Measurements from ENCODE around the gene F10. TPM values are rescaled to one million over a fixed set of nuclear protein-coding genes. Genes with fewer than 3 reads are reported as not detected.

The F10 gene
- total RNA-seq, 2 donors from 2014 or later, result 21.9 to 27.5 TPM

DNA sequence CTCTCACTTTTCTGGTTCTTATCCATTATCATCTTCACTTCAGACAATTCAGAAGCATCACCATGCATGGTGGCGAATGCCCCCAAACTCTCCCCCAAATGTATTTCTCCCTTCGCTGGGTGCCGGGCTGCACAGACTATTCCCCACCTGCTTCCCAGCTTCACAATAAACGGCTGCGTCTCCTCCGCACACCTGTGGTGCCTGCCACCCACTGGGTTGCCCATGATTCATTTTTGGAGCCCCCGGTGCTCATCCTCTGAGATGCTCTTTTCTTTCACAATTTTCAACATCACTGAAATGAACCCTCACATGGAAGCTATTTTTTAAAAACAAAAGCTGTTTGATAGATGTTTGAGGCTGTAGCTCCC lies 2.8 kb upstream of the F10 start:
- Histone ChIP-seq H3K4me1 (peaks cover 0 to 12% of the 10 kb centered on the region in 2 donors), H3K27me3 (no peaks in the 10 kb centered on the region), H3K27ac (no peak overlapping the region), H3K36me3 (no peaks in the 10 kb centered on the region), H3K4me3 (no peak overlapping the region), H3K9me3 (no peaks in the 10 kb centered on the region)
- DNase-seq (ENCODE audit: low spot score), result no peak
- TF ChIP-seq, protein P1, sequence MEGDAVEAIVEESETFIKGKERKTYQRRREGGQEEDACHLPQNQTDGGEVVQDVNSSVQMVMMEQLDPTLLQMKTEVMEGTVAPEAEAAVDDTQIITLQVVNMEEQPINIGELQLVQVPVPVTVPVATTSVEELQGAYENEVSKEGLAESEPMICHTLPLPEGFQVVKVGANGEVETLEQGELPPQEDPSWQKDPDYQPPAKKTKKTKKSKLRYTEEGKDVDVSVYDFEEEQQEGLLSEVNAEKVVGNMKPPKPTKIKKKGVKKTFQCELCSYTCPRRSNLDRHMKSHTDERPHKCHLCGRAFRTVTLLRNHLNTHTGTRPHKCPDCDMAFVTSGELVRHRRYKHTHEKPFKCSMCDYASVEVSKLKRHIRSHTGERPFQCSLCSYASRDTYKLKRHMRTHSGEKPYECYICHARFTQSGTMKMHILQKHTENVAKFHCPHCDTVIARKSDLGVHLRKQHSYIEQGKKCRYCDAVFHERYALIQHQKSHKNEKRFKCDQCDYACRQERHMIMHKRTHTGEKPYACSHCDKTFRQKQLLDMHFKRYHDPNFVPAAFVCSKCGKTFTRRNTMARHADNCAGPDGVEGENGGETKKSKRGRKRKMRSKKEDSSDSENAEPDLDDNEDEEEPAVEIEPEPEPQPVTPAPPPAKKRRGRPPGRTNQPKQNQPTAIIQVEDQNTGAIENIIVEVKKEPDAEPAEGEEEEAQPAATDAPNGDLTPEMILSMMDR (IDR thresholded peaks at IDR 0.05), result no peak

DNA sequence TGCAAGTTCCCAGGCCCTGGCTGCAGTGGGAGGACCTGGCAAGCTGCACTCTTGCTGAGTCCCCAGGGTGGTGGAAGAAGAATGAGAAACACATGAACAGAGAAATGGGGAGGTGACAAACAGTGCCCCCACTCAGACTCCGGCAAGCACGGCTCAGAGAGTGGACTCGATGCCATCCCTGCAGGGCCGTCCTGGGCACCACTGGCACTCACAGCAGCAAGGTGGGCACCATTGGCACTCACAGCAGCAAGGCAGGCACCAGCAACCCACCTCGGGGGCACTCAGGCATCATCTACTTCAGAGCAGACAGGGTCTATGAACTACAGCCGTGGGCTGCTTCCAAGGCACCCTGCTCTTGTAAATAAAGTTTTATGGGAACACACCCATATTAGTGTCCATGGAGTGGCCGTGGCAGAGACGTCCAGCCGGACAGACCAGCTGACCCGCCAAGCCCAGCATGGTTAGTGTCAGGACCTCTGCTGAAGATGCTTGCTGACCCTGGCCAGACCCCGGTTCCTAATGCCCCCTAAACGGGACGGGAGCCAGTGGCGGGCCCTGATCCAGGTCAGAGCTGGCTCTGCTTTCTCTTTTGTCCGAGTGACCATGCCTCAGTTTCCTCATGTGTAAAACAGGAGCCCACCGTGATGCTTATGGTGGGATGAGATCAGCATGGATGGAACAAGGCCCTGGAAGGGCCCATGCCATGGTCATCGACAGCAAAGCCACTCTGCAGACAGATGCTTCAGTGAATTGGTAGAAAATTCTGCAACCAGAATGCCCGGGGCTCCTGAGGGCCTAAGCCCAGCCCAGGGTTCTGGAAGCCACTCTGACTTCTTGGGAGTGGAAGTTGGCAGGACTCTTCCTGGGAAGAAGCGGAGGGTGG lies 2.1 kb upstream of the F10 start:
- Histone ChIP-seq H3K27ac (no peak overlapping the region), H3K36me3 (no peaks in the 10 kb centered on the region), H3K4me1 (peaks cover 0 to 12% of the 10 kb centered on the region in 2 donors), H3K4me3 (no peak overlapping the region), H3K9me3 (no peaks in the 10 kb centered on the region), H3K27me3 (no peaks in the 10 kb centered on the region)
- DNase-seq (ENCODE audit: low spot score), result no peak
- TF ChIP-seq, protein P1 (IDR thresholded peaks at IDR 0.05), result no peak

DNA sequence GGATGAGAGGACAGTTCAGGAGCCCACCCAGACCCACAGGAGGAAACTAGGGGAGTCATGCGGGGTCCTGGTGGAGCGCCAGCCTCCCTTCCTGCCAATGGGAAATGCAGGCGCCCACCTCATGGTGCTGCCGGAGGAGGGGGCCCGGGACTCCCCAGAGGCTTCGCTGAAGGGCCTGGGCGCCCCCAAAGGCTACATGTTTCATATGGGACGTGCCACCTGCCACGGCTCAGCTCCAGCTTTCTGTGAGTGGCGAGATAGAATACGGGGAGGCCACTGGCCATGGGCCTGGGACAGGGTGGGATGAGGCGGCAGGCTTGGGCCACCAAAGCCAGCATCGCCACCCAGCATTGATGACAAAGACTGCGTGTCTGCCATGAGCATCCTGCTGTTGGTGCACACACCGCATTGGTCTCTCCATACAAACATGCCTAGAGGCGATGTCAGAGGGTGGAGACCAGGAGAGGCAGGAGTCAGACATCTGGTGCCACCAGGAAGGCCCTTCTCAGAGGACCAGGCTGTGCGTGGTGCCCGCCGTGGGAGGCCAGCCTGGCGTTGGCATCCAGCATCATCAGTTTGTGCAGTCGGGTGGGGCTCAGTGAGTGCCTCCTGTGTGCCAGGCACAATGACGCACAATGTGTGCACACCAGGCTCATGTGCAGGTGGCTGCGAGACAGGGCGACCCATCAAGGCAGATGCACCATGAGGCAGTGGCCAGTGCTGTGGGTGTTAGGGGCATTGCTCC lies 1.2 kb upstream of the F10 start:
- TF ChIP-seq, protein P1 (IDR thresholded peaks at IDR 0.05), result no peak
- H3K4me1 ChIP-seq, result peaks cover 0 to 12% of the 10 kb centered on the region in 2 donors
- H3K9me3 ChIP-seq, result no peaks in the 10 kb centered on the region
- H3K27ac ChIP-seq, result peak overlapping the region in 1 of 2 donors; percentile 64
- no peak overlapping the region for H3K4me3 ChIP-seq
- H3K27me3 ChIP-seq, result no peaks in the 10 kb centered on the region
- DNase-seq (ENCODE audit: low spot score), result no peak
- no peaks in the 10 kb centered on the region for H3K36me3 ChIP-seq

DNA sequence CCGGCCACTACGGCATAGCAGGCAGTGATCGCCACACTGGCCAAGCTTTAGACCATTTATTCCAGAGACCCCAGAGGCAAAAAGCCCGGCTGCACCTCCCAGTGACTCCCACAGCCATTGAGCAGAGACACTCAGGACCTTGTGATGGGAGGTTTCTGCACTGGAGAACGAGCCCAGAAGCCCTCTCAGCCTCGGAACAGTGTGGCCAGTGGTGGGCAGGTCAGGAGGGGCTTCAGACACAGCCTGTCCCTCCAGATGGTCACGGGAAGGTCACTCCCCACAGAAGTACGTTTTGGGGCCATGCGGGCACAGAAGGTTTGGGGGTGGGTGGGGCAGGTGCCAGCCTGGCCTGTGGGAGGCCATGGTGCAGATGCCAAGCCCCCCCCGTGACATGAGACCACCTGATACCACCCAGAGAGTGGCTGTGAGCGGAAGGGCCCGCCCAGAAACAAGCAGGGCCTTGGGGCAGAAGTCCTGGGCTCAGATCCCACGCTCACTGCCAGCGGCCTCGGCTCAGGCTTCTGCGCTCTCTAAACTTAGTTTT lies 599 bp upstream of the F10 start:
- Histone ChIP-seq H3K9me3 (no peaks in the 10 kb centered on the region), H3K4me1 (peaks cover 0 to 12% of the 10 kb centered on the region in 2 donors), H3K36me3 (no peaks in the 10 kb centered on the region), H3K27ac (peak overlapping the region; percentile 64), H3K27me3 (no peaks in the 10 kb centered on the region), H3K4me3 (peak overlapping the region in 1 of 2 donors; percentile 42)
- no peak for DNase-seq (ENCODE audit: low spot score)
- TF ChIP-seq, protein P1 (IDR thresholded peaks at IDR 0.05), result no peak

DNA sequence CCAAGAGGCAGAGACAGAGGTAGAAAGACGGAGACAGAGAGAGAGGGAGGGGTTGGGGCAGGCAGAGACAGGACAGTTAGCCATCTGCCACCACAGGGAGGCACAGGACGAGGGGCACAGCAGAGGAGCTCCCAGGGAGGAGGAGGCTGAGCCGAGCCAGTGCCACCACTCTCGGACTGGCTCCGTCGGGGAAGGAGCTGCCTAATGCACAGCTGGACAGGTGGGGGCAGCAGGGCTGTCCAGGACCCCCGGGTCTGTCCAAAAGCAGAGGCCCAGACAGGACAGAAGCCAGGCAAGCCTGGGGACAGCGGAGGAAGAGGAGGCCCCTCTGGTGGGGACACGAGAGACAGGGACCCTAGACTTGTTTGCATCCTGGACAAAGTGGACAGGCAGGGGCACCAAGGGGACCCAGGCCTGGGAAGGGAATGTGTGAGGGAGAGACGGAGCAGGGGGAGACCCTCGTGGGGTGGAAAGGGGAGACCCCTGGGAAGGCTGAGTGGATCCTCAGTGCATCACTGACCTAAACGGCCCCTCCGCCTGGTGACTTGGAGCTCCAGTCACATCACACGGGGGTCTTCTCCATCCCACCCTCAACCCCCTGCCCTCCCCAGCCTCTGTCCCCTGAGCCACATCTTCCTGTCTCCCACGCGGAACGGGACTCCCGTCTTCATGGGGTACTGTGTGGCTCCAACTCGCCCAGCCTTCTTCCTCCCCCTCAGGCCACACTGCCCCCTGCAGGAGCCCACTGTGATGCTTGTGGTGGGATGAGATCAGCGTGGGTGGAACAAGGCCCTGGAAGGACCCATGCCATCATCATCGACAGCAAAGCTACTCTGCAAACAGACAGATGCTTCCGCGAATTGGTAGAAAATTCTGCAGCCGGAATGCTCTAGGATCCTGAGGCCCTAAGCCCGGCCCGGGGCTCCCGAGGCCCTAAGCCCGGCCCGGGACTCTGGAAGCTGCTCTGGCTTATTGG lies 915 bp downstream of the F10 start:
- no peak for DNase-seq (ENCODE audit: low spot score)
- Histone ChIP-seq H3K4me3 (peak overlapping the region; percentile 16 to 42), H3K9me3 (no peaks in the 10 kb centered on the region), H3K36me3 (no peaks in the 10 kb centered on the region), H3K27ac (peak overlapping the region; percentile 32 to 64), H3K4me1 (peaks cover 0 to 12% of the 10 kb centered on the region in 2 donors), H3K27me3 (no peaks in the 10 kb centered on the region)
- TF ChIP-seq, protein P1 (IDR thresholded peaks at IDR 0.05), result no peak

All from right atrium auricular region (tissue), 2 donors.